GM18505 (cell line): ENCODE results near the gene MUC20.

ENCODE experiments used
- ATAC-seq: cut with Tn5 transposase; IDR thresholded peaks from one replicate; pipeline ENCODE4 v1.9.1; 2021; ENCODE audit not compliant: unreplicated experiment
- POLR2A ChIP-seq: IDR thresholded peaks from 4 replicates; pipeline ENCODE4 v1.6.1; 2011; ENCODE audit warnings: borderline replicate concordance; ENCODE audit not compliant: insufficient read depth, insufficient read length; ENCODE audit errors: extremely low read depth

Gene MUC20

GRCh38 chr3:195750797-195751520 is 30.2 kb downstream of the MUC20 start:
- TF ChIP-seq POLR2A = no peak

DNA sequence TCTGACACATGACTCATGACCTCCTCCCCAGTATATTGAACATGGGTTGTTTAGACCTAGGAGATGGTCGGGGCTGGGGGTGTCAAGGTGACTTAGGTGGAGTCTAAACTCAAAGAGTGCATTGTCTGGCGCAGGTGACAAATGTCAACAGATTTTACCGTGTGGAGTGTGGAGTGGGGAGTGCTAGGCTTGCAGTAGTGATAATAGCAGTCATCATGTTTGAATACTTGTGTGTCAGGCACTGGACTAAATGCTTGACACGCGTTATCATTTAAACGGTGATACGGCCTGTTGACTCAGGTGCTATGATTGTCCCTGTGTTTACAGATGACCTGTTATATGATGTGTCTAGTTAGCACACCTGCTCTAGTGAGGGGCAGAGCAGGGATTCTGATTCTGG is 30.8 kb downstream of the MUC20 start:
- TF ChIP-seq POLR2A = no peak
- ATAC-seq = no peak

More at GRCh38 chr3:195750797-195751520, 30.2 kb downstream of the MUC20 start:
- no peak for ATAC-seq

DNA sequence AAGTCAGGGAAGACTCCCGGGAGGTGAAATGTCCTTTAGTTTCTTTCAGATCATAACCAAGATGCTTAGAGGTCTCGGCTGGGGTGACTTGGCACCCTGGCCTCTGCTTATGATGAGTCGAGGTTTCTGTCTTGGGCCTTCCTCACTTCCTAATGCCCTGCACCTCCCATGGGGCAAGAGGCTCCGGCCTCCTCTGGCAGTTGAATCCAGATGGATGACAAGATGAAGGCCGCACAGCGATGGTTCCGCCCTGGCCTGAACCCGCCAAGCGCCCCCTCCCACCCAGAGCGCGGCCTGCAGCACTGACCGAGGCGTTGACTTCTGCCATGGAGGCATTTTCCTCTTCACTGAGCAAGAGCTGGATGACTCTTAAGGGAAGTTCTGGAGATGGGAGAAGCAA is 31.3 kb downstream of the MUC20 start:
- no peak for TF ChIP-seq POLR2A
- ATAC-seq = no peak

DNA sequence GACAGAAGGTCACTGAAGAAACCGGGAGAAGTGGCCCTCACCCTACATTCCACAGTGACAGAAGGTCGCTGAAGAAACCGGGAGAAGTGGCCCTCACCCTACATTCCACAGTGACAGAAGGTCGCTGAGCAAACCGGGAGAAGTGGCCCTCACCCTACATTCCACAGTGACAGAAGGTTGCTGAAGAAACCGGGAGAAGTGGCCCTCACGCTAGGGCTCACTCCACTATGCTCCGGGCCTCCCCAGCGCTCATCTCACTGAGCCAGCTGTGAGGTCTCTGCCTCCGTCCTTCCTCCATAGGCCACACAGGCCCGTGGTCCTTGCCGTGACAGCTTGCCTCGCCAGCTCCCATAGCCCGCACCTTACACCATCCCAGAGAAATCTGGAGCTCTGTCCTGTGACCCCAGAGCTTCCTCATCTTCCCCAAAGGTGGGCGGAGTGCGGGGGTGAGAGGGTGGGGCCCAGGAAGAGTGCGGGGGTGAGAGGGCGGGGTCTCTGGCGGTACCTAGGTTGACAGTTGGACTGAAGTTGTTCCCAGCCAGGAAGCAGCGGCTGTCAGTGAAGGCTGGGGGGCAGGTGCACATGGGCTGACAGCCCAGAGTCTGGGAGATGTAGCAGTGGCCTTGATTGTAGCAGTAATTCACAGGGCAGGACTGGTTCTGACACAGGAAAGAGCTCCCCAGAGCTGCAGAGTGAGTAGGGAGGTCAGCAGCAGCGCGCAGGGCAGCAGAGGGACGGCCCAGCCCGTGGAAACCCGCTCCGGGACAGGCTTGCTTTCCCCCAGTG is 32.0 kb downstream of the MUC20 start:
- ATAC-seq = no peak
- no peak for TF ChIP-seq POLR2A

GRCh38 chr3:195753581-195753980 is 32.8 kb downstream of the MUC20 start:
- ATAC-seq = no peak
- no peak for TF ChIP-seq POLR2A

DNA sequence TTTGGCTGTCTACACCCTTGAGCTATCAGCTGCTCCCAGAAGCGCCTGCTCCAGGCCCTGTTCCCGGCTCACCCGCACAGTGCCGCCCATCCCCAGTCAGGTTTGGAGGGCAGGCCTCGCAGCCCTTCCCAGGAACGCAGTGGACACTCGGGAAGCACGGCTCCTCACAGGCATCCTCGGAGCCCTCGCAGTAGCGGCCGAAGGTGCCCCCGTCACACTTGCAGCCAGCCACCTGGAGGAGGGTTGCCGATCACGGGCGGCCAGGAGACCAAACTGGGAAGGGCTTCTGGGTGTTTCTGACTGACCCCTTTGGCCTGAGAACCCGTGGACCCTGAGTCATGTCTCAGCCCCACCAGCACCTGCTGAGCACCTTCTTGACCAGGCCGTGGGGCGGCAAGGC is 33.4 kb downstream of the MUC20 start:
- no peak for TF ChIP-seq POLR2A
- ATAC-seq = no peak

DNA sequence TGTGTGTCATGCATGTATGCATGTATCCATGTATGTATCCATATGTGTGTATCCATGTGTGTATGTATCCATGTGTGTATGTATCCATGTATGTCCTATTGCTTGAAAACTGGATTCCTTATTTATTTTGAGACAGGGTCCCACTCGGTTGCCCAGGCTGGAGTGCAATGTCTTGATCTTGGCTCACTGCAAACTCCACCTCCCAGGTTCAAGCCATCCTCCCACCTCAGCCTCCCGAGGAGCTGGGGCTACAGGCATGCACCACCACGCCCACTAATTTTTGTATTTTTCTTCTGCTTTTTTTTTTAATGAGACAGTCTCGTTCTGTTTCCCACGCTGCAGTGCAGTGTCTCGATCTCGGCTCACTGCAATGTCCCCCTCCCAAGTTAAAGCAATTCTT is 34.1 kb downstream of the MUC20 start:
- ATAC-seq = no peak

DNA sequence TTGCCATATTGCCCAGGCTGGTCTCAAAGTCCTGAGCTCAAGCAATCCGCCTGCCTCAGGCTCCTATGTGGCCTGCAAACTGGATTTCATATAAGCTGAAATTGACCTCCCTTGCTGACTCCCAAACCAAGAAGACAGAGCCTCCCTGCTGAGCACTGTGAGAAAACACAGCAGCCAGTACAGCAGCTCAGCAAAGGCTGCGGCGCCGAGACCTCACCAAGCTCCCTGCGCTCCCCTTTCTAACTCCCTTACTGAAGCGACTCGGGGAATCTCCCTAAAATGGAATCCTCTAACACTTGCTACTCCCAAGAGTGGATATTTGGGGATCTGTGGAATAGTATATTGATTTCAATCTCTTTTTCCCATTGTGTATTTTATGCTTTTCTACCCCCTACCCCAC is 34.6 kb downstream of the MUC20 start:
- TF ChIP-seq POLR2A = no peak
- no peak for ATAC-seq

More for the DNA sequence above, 34.1 kb downstream of the MUC20 start:
- TF ChIP-seq POLR2A = no peak

GRCh38 chr3:195755791-195756676 is 35.3 kb downstream of the MUC20 start:
- no peak for TF ChIP-seq POLR2A
- no peak for ATAC-seq

GRCh38 chr3:195757438-195757770 is 36.6 kb downstream of the MUC20 start:
- ATAC-seq = no peak
- TF ChIP-seq POLR2A = no peak

DNA sequence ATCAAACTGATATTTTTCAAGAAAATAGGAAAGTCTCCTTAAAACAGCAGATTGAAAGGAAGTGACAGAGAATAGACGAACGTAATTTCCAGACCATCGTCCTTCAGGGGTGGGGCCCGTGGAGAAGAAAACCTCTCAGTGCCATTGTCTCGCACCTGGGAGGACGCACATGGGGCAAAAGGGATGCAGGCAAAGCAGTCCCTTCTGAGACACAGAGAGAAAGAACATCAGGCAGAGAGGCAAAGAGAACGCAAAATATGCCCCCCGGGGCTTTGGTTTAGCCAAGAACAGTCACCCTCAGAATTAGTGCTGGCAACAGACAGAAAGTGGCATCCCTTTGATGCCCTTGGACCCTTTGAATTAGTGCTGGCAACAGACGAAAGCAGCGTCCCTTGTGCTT is 37.0 kb downstream of the MUC20 start:
- TF ChIP-seq POLR2A = no peak
- no peak for ATAC-seq

- no peak for ATAC-seq
These were observed 38.1 kb downstream of the MUC20 start for GRCh38 chr3:195758721-195759353.

More at GRCh38 chr3:195758721-195759353, 38.1 kb downstream of the MUC20 start:
- no peak for TF ChIP-seq POLR2A
